WTC11 (cell line): ENCODE measurements around the gene SALL3. TPM values are rescaled to one million over a fixed set of nuclear protein-coding genes. Genes with fewer than 3 reads are reported as not detected.

Experiments
- ATAC-seq: fragments of 200-7000 bp; cut with Tn5 transposase; 2 replicates; pipeline ENCODE4 v1.10.0; 2021; ENCODE audit warnings: mild to moderate bottlenecking, moderate library complexity
- CTCF ChIA-PET: fragments of 300-600 bp; sonication (Branson Sonifier 250); formaldehyde crosslinking; loops from one replicate; lab custom pipeline; 2021; ENCODE audit warnings: antibody characterized with exemption; lab: Charles Lee
- POLR2A ChIA-PET: fragments of 350-600 bp; sonication (Branson Sonifier 250); formaldehyde crosslinking; loops from one replicate; lab custom pipeline; 2021; ENCODE audit warnings: antibody characterized with exemption; lab: Charles Lee
- DNase-seq: peaks from one replicate; pipeline ENCODE4 v3.0.0; 2021; ENCODE audit warnings: low spot score
- H3K27ac Mint-ChIP-seq: 2 replicates; pipeline ENCODE4 v1.8.0; 2021; ENCODE audit warnings: mixed read lengths
- H3K27me3 Mint-ChIP-seq: 2 replicates; pipeline ENCODE4 v1.8.0; 2021; ENCODE audit warnings: low read depth, mild to moderate bottlenecking, moderate library complexity, mixed read lengths
- H3K36me3 Mint-ChIP-seq: 2 replicates; pipeline ENCODE4 v1.8.0; 2021; ENCODE audit warnings: mixed read lengths
- H3K4me1 Mint-ChIP-seq: 2 replicates; pipeline ENCODE4 v1.8.0; 2022; ENCODE audit warnings: mixed read lengths
- H3K4me3 Mint-ChIP-seq: 2 replicates; pipeline ENCODE4 v1.8.0; 2021; ENCODE audit warnings: mild to moderate bottlenecking, moderate library complexity, mixed read lengths
- H3K9me3 Mint-ChIP-seq: 2 replicates; pipeline ENCODE4 v1.8.0; 2021; ENCODE audit warnings: mixed read lengths
- AFF4 ChIP-seq: sonication (generic); formaldehyde crosslinking; IDR thresholded peaks from 2 replicates; pipeline ENCODE4 v1.8.1; 2023; ENCODE audit warnings: mild to moderate bottlenecking, missing genetic modification reagents, borderline replicate concordance
- ATF2 ChIP-seq: sonication (generic); formaldehyde crosslinking; IDR thresholded peaks from 2 replicates; pipeline ENCODE4 v1.8.1; 2022; ENCODE audit warnings: low read depth, missing genetic modification reagents, borderline replicate concordance
- CTCF ChIP-seq: fragments of 200-600 bp; IDR thresholded peaks from 2 replicates; pipeline ENCODE4 v1.8.0; 2022; ENCODE audit warnings: antibody characterized with exemption
- E2F5 ChIP-seq: sonication (generic); formaldehyde crosslinking; IDR thresholded peaks from 2 replicates; pipeline ENCODE4 v1.8.1; 2022; ENCODE audit warnings: mild to moderate bottlenecking, moderate library complexity, missing genetic modification reagents
- EMX1 ChIP-seq: fragments of 250-450 bp; sonication (Bioruptor Pico); IDR thresholded peaks from 2 replicates; pipeline ENCODE4 v1.8.0; 2021; ENCODE audit warnings: mild to moderate bottlenecking
- IRF1 ChIP-seq: sonication (generic); formaldehyde crosslinking; IDR thresholded peaks from 2 replicates; pipeline ENCODE4 v1.8.0; 2023; ENCODE audit warnings: missing genetic modification reagents
- MLX ChIP-seq: sonication (generic); formaldehyde crosslinking; IDR thresholded peaks from 2 replicates; pipeline ENCODE4 v1.8.1; 2023; ENCODE audit warnings: mild to moderate bottlenecking, missing genetic modification reagents, moderate library complexity
- SMAD4 ChIP-seq: sonication (generic); formaldehyde crosslinking; IDR thresholded peaks from 2 replicates; pipeline ENCODE4 v1.8.0; 2022; ENCODE audit warnings: mild to moderate bottlenecking, missing genetic modification reagents
- SOX15 ChIP-seq: fragments of 250-450 bp; sonication (Bioruptor Pico); IDR thresholded peaks from 2 replicates; pipeline ENCODE4 v1.9.0; 2021; ENCODE audit warnings: mild to moderate bottlenecking
- STAT6 ChIP-seq: sonication (generic); formaldehyde crosslinking; conservative IDR thresholded peaks from 2 replicates; pipeline ENCODE4 v1.8.1; 2023; ENCODE audit warnings: mild to moderate bottlenecking, low read depth, missing genetic modification reagents, moderate library complexity
- ZNF219 ChIP-seq: sonication (generic); formaldehyde crosslinking; IDR thresholded peaks from 2 replicates; pipeline ENCODE4 v1.8.0; 2023; ENCODE audit warnings: missing genetic modification reagents, mild to moderate bottlenecking, borderline replicate concordance
- ZNF281 ChIP-seq: sonication (generic); formaldehyde crosslinking; IDR thresholded peaks from 2 replicates; pipeline ENCODE4 v1.8.0; 2023; ENCODE audit warnings: mild to moderate bottlenecking, missing genetic modification reagents
- ZNF423 ChIP-seq: fragments of 250-450 bp; sonication (Bioruptor Pico); IDR thresholded peaks from 2 replicates; pipeline ENCODE4 v2.1.2; 2022; ENCODE audit warnings: mild to moderate bottlenecking, moderate library complexity
- ZSCAN18 ChIP-seq: fragments of 250-450 bp; sonication (Bioruptor Pico); IDR thresholded peaks from 2 replicates; pipeline ENCODE4 v2.1.2; 2022; ENCODE audit warnings: mild to moderate bottlenecking, moderate library complexity
- total RNA-seq: library from RNA; stranded (reverse); gene quantifications from 3 replicates; pipeline ENCODE4 v1.2.3, GENCODE V29; 2021

The SALL3 gene
- total RNA-seq, 1 experiment from 2014 or later, result 87.0 TPM

- CTCF ChIA-PET, result no interaction called here
- TF ChIP-seq ATF2 (CRISPR knock-in tag) (no peak), E2F5 (CRISPR knock-in tag) (no peak), MLX (CRISPR knock-in tag) (no peak), ZSCAN18 (CRISPR knock-in tag) (no peak), AFF4 (CRISPR knock-in tag) (no peak), SMAD4 (CRISPR knock-in tag) (no peak), SOX15 (CRISPR knock-in tag) (no peak), ZNF219 (no peak), IRF1 (CRISPR knock-in tag) (no peak), ZNF423 (no peak), EMX1 (CRISPR knock-in tag) (no peak), STAT6 (CRISPR knock-in tag) (no peak), CTCF (no peak), ZNF281 (CRISPR knock-in tag) (no peak)
- TF ChIP-seq, all 79 proteins: peak for 0
- DNase-seq (no peak), ATAC-seq (no peak)
- no peaks in the 10 kb centered on the region for H3K27me3 Mint-ChIP-seq
- no peaks in the 10 kb centered on the region for H3K36me3 Mint-ChIP-seq
- POLR2A ChIA-PET, result interaction anchor here (0.6 kb wide), 1 partner anchor 1098 kb away, joined by 6 read pairs; the partner anchor contains the start of gene RBFA
- no peak overlapping the region for H3K27ac Mint-ChIP-seq
- H3K4me3 Mint-ChIP-seq, result no peak overlapping the region
- H3K9me3 Mint-ChIP-seq, result no peaks in the 10 kb centered on the region; the same call in 1 of the 2 replicates
- peaks cover 5% of the 10 kb centered on the region; the same call in 1 of the 2 replicates for H3K4me1 Mint-ChIP-seq
These were observed 43.2 kb upstream of the SALL3 start for GRCh38 chr18:78936251-78937005.
